ENCODE data around the gene STYXL2. TPM values are rescaled to one million over a fixed set of nuclear protein-coding genes. Genes with fewer than 3 reads are reported as not detected.
A peak's percentile ranks its signal among the peaks of the same experiment; 100 is the strongest.

The STYXL2 gene
- total and polyA plus RNA-seq, 9 donors = 0.08 to 0.30 (median 0.15) TPM; not detected in 2

DNA sequence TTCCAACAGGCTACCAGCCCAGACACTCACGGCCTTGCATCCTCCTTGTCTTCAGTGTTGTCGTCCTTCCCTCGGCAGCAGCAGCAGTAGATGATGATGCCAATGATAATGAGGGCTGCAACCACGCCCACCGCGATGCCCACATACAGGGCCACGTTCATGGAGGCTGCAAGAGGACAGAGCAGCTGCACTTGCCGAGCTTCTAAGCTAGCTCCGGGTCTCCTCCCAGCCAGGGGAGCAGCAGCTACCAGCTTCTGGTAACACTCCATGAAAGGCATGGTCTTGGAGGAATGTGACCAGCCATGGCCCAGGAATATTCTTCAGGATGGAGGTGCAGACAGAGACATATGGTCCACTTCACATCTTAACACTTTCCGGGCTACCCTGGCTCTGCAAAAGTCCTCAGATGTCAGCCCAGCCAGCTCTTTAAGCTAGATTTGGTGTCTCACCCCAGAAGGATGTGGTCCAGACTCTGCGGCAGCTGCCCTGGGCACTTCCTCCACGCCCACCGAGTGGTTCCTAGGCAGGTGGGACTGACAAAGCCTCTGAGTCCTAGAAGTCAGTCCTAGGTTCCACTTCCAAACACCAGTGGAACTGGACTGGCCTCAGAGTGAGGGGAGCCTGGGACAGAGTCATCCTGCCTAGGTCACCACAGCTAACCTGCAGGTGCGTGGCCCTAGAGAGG is 38.8 kb upstream of the STYXL2 start:
- intact Hi-C loops (cut with DNase I) = loop anchor here in 1 of 4 donors (10.0 kb wide), 1 partner anchor 1120 kb away; no protein-coding TSS in a partner anchor
- Histone ChIP-seq H3K4me3 (no peak overlapping the region), H3K36me3 (no peaks in the 10 kb centered on the region), H3K27ac (no peak overlapping the region), H3K4me1 (ENCODE audit: insufficient read depth) (no peaks in the 10 kb centered on the region), H3K27me3 (no peaks in the 10 kb centered on the region), H3K9me3 (no peaks in the 10 kb centered on the region)
- WGBS, 3 donors = 77 to 83% (median 81%) methylated on average over 14 of the region's 14 CpGs
- no peak for DNase-seq
- TF ChIP-seq, protein P1, sequence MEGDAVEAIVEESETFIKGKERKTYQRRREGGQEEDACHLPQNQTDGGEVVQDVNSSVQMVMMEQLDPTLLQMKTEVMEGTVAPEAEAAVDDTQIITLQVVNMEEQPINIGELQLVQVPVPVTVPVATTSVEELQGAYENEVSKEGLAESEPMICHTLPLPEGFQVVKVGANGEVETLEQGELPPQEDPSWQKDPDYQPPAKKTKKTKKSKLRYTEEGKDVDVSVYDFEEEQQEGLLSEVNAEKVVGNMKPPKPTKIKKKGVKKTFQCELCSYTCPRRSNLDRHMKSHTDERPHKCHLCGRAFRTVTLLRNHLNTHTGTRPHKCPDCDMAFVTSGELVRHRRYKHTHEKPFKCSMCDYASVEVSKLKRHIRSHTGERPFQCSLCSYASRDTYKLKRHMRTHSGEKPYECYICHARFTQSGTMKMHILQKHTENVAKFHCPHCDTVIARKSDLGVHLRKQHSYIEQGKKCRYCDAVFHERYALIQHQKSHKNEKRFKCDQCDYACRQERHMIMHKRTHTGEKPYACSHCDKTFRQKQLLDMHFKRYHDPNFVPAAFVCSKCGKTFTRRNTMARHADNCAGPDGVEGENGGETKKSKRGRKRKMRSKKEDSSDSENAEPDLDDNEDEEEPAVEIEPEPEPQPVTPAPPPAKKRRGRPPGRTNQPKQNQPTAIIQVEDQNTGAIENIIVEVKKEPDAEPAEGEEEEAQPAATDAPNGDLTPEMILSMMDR (IDR thresholded peaks at IDR 0.05) = no peak
- TF ChIP-seq EP300 (IDR thresholded peaks at IDR 0.05) (no peak), POLR2A (IDR thresholded peaks at IDR 0.05) (no peak)

DNA sequence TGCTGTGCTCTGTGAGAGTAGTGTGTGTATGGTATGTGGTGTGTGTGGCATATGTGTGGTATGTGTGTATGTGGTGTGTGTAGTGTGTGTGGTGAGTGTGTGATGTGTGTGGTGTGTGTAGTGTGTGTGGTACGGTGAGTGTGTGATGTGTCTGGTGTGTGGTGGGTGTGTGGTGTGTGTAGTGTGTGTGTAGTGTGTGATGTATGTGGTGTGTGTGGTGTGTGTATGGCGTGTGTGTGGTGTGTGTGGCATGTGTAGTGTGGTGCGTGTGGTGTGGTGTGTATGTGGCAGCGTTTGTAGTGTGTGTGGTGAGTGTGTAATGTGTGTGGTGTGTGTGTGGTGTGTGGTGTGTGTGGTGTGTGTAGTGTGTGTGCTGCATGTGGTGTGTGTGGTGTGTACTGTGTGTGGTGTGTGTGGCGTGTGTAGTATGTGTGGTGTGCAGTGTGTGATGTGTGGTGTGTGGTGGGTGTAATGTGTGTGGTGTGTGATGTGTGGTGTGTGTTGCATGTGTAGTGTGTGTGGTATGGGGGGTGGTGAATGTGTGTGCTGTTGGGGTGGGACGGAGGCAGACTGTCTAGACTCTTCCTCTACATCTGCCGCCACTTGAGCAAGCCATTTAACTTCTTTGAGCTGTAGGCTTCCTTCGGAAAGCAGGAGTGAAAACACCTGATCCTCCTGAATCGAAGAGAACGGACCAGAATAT is 37.2 kb upstream of the STYXL2 start:
- DNase-seq = no peak
- no peaks in the 10 kb centered on the region for H3K9me3 ChIP-seq
- TF ChIP-seq EP300 (IDR thresholded peaks at IDR 0.05) (no peak), POLR2A (IDR thresholded peaks at IDR 0.05) (no peak)
- TF ChIP-seq, protein P1 (IDR thresholded peaks at IDR 0.05) = no peak
- H3K4me1 ChIP-seq (ENCODE audit: insufficient read depth) = no peaks in the 10 kb centered on the region
- 42 to 44% (median 42%) methylated on average over 10 of the region's 10 CpGs for WGBS, 3 donors
- no peak overlapping the region for H3K27ac ChIP-seq
- intact Hi-C loops (cut with DNase I) = loop anchor here in 1 of 4 donors (10.0 kb wide), 1 partner anchor 1122 kb away; no protein-coding TSS in a partner anchor
- no peaks in the 10 kb centered on the region for H3K27me3 ChIP-seq
- H3K36me3 ChIP-seq = no peaks in the 10 kb centered on the region
- H3K4me3 ChIP-seq = no peak overlapping the region

DNA sequence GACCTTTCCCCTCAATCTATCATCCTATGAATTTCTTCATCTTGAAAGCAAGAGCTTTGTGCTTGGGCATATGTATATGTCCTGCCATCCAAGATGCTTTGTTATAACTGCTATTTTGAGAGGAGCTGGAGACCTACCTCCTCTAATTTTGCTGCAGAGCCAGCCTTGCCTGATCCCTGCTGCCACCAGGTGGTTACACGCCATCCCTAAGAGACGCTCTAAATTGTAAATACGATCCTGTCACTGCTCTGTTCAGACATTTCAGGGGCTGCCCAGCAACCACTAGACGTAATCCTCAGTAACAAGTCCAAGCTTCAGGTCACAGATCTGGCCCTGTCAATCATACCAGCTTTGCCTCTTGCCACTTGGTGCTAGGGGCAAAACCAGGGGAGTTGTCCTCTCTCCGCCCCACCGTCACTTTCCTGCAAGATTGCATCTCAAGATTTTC is 36.6 kb upstream of the STYXL2 start:
- intact Hi-C loops (cut with DNase I) = loop anchor here in 1 of 4 donors (10.0 kb wide), 1 partner anchor 1122 kb away; no protein-coding TSS in a partner anchor
- H3K4me1 ChIP-seq (ENCODE audit: insufficient read depth) = no peaks in the 10 kb centered on the region
- H3K27me3 ChIP-seq = no peaks in the 10 kb centered on the region
- H3K4me3 ChIP-seq = no peak overlapping the region
- DNase-seq = no peak
- no peak overlapping the region for H3K27ac ChIP-seq
- WGBS, 3 donors = 37 to 43% (median 37%) methylated on average over 6 of the region's 6 CpGs
- TF ChIP-seq, protein P1 (IDR thresholded peaks at IDR 0.05) = no peak
- TF ChIP-seq POLR2A (IDR thresholded peaks at IDR 0.05) (no peak), EP300 (IDR thresholded peaks at IDR 0.05) (no peak)
- no peaks in the 10 kb centered on the region for H3K36me3 ChIP-seq
- H3K9me3 ChIP-seq = no peaks in the 10 kb centered on the region

DNA sequence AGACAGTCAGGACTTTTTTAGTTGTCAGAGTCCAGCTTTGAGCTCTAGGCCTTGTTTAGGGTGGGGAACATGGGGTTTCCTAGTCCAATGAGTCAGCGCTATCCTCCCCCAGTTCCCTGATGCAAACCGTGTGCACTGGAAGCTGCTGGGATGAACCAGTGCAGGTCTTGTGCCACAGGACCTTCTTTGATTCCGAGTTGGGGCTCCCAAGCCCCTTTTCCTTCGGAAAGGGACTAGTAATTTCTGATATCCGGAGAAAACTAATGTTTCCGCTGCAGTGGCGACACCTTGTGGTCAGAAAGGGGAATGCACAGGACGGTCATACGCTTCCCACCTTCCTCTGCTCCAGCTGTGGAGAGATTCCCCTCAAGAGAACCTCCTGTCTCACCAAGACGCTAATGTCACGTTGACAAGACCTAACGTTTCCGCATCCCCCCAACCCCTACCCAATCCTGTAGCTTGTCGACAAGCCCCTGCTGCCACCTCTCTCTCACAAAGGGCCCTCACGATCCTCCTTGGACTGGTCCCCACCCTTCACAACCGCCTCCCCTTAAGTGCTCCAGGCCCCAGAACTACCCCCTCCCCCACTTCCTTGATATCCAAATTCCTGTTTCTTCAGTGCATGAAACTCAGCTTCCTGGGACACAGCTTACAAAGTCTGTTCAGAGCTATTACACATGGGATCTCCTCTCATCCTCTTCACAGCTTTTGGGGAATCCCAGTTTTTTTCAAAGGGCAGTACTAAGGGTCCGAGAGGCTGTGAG is 34.6 kb upstream of the STYXL2 start:
- Histone ChIP-seq H3K36me3 (no peaks in the 10 kb centered on the region), H3K4me1 (ENCODE audit: insufficient read depth) (no peaks in the 10 kb centered on the region), H3K4me3 (no peak overlapping the region), H3K27ac (no peak overlapping the region), H3K27me3 (no peaks in the 10 kb centered on the region), H3K9me3 (no peaks in the 10 kb centered on the region)
- peak; percentile 38 to 78 (median 66) for DNase-seq
- WGBS, 3 donors = 9 to 11% (median 9%) methylated on average over 17 of the region's 17 CpGs
- intact Hi-C loops (cut with DNase I) = loop anchor here in 1 of 4 donors (10.0 kb wide), 1 partner anchor 1124 kb away; no protein-coding TSS in a partner anchor
- TF ChIP-seq EP300 (IDR thresholded peaks at IDR 0.05) = no peak
- TF ChIP-seq, protein P1 (IDR thresholded peaks at IDR 0.05) = peak; percentile 52 to 67 (median 55)
- no peak for TF ChIP-seq POLR2A (IDR thresholded peaks at IDR 0.05)
